Adipose tissue (tissue), 3 donors: ENCODE results near the gene MC2R. TPM values are rescaled to one million over a fixed set of nuclear protein-coding genes. Genes with fewer than 3 reads are reported as not detected.

Experiments used
- H3K27ac ChIP-seq: one replicate; pipeline ENCODE4 v1.5.1; 2013; ENCODE audit warnings: low read depth, low read length
- WGBS, 3 donors: extraction: QIAGEN DNeasy Blood & Tissue Kit; methylation state at CpG; one replicate each; pipeline ENCODE4 v1.1.7; 2013; 5-methylcytosine and 5-hydroxymethylcytosine counted together
- polyA plus RNA-seq, 3 donors: library from polyadenylated mRNA; stranded (reverse); fragments of 200-250 nt; gene quantifications; one replicate each; pipeline ENCODE4 v1.2.3, GENCODE V29; 2013
- donor health status: healthy with polysubstance abuse.
- donor health status: Bipolar disorder and iron deficiency.
- donor health status: healthy.

Gene MC2R
- polyA plus RNA-seq = not detected

DNA sequence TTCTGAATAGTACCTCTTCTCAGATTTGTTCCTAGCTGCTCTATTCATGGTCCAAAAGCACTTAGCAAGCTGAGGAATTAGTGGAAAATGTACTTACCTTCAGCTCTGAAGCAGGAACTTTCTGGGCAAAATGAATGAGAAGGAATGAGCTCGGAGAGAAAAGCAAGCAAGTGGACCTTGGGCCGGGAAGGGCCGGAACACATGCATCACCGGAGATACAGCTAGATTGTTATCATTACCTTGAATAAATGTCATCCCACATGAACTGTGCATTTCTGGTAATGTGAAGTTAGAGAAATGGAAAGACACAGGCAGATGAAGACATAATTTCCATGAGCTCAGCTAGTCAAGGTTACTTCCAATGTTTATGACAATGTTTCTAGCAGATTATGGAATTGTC lies at the start of gene MC2R:
TSS of gene MC2R (minus strand) at position 146 of the 400 bp plus-strand sequence. CDS start 30,018 bp downstream, outside the sequence.
- no peak within 1 kb of the TSS for H3K27ac ChIP-seq
- 75 to 83% (median 80%) methylated on average over 4 of the region's 4 CpGs for WGBS, 3 donors

DNA sequence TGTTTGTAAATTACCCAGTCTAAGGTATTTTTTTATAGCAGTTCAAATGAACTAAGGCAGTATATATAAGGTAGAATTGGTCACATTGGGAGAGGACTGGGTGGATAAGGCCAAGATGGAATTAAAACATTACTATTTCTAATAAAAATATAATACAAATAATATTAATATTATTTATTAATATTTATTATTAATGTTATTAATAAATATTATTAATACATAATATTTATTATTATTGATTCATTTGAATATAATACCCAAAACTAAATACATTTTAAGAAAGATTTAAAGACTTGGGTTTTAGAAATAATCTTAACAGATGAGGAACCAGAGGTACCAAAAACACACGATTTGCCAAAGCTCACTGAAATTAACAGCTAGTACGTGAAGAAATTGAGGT lies 30.5 kb upstream of the MC2R start:
- H3K27ac ChIP-seq = no peak overlapping the region
- 84 to 90% (median 90%) methylated on average over 2 of the region's 2 CpGs for WGBS, 3 donors

DNA sequence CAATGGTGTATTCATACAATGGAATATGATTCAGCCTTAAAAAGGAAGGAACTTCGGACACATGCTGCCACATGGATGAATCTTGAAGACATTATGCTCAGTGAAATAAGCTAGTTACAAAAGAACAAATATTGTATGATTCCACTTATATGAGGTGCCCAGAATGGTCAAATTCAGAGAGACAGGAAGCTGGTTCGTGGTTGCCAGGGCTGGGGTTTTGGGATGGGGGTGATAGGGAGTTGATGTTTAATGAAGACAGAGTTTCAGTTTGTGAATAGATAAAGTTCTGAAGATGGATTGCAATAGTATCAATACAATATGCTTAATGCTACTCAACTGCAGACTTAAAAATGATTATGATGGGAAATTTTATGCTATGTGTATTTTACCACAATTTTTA lies 28.0 kb upstream of the MC2R start:
- 53 to 69% (median 65%) methylated on average over 2 of the region's 2 CpGs for WGBS, 3 donors
- H3K27ac ChIP-seq = no peak overlapping the region

DNA sequence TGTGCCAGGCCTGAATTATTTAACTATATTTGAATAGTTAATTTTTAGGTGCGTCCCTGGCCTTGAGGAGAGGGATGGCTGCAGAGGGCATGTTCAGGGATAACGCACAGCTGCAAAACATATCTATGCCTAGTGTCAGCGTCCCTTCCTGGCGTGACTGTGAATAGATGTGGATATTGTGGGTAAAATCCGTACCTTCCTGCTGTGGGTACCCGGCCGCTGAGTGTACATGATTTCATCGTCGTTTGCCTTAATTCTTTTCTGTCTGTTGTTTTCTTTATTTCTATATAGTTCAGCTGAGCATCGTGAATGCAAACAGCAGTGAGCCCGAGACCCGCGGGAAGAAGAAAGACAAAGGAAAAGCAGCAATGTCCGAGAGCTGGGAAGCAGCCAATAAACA lies 25.0 kb upstream of the MC2R start:
- no peak overlapping the region for H3K27ac ChIP-seq
- WGBS, 3 donors = 86 to 91% (median 86%) methylated on average over 14 of the region's 14 CpGs

DNA sequence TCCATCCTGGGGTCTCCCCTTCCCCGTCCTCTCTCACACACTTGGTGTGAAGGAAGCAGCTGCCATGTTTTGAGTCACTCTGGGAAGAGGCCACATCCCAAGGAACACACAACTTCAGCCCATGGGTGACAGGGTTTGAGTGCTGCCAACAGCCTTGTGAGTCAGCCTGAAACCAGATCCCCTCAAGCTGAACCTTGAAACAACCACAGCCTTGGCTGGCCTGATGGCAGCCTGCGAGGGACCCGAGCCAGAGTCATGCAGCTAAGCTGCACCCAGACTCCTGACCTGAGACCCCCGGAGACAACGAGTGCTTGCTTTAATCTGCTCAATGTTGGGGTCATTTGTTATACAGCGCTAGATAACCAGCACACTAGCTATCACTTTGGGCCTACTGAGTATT lies 19.3 kb upstream of the MC2R start:
- H3K27ac ChIP-seq = no peak overlapping the region
- 73 to 90% (median 88%) methylated on average over 6 of the region's 6 CpGs for WGBS, 3 donors

DNA sequence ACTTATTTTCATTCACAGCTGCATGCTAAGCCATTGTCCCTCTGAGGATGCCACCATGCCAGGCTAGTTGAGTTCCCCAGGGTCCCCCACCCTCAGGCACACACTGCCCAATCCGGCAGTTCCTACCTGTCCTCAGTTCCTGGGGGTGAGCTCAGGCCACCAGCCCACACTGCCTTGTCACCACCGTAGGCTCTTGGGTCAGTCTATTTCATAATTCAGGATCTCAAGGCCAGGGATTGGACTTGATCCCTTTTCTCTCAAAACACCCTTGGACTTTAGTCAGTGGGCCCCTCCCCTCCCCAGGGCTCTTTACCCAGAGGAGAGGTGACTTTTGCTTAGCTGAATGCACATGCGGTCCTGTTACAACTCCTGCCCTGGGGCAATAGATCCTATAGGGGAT lies 18.7 kb upstream of the MC2R start:
- H3K27ac ChIP-seq = no peak overlapping the region
- 62 to 90% (median 84%) methylated on average over 3 of the region's 3 CpGs for WGBS, 3 donors

DNA sequence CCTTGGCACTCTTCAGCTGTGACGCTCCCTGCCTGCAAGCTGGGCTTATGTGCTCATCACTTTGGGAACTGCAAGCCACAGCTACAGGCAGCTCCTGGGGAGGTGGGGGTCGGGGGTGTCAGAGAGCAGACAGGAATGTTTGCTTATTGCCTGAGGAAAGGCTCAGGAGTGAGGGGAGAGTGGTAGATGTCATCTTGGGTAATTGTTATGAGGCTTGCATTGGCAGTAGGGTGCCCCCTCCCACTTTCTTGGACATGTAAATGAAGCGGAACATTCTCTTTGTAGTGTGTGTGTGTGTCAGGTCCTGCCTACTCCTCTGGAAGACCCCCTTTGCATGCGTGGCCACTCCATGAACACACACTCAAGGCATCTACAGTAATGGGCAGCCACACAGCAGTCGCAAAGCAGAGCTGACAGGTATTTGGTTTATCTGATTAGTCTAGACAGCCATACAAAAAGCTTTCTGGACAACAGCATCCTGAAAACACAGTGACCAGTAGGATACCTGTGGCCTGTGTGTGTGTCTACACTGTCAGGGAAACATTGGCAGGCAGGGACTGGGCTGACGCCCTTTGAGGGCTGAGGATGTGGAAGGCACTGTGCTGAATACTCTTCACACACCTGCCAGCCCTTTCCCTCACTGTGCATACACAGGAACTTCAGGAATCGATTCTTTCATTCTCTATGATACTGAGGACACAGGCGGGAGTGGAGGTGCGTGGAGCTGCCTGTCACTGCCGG lies 17.1 kb upstream of the MC2R start:
- 59 to 70% (median 64%) methylated on average over 10 of the region's 10 CpGs for WGBS, 3 donors
- H3K27ac ChIP-seq = no peak overlapping the region

DNA sequence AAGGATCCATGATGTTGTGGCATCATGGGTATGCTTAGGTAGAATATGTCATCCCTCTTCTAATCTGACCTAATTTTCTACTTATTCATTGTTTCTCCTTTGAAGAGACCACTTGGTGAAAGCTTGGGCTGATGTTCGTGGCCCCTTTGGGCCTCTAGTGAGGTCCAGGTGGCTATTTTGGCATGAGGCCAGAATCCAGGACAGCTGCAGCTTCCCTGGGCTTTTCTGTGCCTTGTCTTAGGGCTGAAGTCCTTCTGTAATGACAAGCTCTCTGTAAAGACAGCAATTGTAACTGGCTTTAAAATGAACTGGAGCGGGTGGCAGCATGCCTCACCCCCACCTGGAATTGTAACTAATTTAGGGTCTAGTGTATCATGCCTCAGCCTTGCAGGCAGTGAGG lies 15.6 kb upstream of the MC2R start:
- WGBS, 3 donors = 59 to 68% (median 64%) methylated on average over 2 of the region's 2 CpGs

DNA sequence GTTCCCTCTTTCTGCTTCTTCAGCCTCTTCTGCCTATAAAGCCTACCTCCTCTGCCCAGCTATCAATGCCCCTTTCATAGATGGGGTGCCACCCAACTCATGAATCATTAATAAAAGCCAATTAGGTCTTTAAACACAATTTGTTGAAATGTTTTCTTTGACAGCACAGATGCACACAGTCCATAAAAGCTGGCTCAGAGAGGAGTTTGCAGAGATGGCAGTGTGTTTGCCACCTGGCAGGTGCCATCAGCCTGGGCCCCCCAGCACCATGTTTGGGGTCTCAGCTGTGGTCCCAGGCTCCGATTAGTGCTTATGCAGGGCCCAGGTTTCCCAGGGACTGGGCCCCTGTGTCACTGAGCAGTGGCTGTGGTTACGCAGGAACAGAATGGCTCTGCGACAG lies 7.9 kb upstream of the MC2R start:
- no peak overlapping the region for H3K27ac ChIP-seq
- WGBS, 3 donors = 75 to 86% (median 78%) methylated on average over 3 of the region's 3 CpGs

More for the DNA sequence above, 15.6 kb upstream of the MC2R start:
- H3K27ac ChIP-seq = no peak overlapping the region

DNA sequence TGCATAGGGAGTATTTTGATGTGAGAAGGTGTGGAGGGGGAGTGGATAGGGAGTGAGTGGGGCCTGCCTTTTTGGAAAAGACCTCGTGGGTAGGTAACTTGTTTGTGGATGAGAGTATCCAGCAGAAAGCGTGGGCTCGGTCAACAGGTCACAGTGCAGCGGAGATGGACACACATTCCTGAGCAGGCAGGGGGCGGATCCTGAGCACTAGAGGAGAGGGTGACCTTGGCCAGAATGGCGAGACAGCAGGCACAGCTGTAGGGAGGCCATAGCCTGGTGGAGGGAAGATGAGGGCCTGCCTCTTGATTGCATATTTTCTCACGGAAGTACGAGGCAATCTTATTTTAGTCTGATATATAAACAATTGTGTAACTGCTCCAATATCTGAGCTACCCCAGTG lies 3.6 kb upstream of the MC2R start:
- no peak overlapping the region for H3K27ac ChIP-seq
- 47 to 80% (median 74%) methylated on average over 8 of the region's 8 CpGs for WGBS, 3 donors

DNA sequence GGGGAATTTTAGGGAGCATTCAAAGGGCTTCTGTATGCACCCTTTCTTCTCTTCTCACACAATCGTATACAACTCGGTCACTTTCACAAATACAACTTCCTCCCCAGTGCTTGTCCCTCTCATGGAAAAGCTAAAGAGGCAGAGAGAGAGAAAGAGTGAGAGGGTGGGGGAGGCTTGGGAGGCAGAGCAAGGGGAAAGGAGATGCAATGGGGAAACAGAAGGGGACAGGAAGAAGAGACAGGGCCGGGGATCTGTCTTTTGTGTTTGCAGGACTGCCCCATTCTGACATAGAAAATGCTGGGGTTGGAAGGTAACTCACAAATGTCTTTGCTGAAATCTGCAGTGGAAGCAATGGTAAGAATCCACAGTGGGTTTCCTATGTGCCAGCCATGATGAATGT lies 2.1 kb upstream of the MC2R start:
- no peak overlapping the region for H3K27ac ChIP-seq
- WGBS, 3 donors = 85 to 91% (median 87%) methylated on average over 3 of the region's 3 CpGs

DNA sequence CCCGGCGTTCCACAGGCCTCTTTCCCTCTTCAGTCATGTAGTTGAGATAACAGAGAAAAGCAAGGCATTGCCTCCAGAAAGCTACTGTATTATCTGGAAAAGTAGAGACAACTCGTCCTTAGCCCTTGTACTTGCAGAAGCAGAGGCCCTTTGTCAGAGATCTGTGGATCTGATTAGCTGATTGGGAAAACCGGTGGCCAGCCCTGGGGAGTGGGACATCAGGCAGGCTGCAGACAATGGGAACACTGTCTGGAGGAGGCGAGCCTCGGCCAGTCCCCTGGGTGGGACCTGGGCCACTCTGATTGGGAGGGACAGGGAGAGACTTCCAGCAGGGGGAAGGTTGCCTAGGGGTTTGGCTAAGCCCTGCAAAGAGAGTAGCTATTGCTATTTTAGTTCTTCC lies 1.2 kb upstream of the MC2R start:
- H3K27ac ChIP-seq = no peak overlapping the region
- 34 to 63% (median 54%) methylated on average over 6 of the region's 6 CpGs for WGBS, 3 donors

DNA sequence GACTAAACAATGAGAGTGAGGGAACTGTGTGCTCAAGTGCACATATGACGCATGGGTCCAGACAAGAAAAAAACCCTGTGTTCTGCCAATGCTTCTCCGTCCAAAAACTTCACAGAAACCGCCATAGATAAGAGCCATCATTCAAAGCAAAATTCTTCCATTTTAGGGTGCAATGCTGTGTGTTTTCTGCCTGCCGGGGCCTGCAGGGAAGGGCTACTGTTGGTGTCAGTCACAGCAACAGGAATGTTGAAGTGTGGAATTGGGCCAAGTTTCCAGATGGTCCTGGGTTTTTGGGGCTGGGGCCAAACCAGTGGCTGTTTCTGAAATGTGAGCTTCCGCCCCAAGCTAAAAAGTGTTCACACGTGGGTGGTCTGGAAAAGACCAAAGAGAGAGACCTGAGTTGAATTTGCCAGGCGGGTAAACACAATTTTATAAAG lies 677 bp upstream of the MC2R start:
- no peak overlapping the region for H3K27ac ChIP-seq
- 50 to 54% (median 51%) methylated on average over 7 of the region's 7 CpGs for WGBS, 3 donors

DNA sequence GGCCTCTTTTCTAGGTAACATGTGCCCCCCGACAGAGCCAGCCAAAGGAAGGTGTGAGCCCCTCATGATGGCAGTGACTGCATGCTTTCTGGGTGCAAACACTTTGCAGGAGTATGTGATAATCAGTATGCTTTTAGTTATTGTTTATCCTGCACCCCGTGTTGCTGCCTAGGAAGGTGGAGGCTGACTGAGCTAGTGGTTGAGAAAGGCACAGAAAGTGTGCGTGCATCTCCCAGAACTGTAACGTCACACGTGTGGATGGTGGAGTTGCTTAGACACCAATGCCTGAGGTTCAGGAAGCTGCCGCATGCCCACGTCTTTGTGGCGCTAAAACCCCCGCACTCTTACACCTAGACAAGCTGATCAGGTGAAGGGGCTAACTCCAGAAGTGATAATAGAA lies 580 bp downstream of the MC2R start:
- no peak overlapping the region for H3K27ac ChIP-seq
- 79 to 84% (median 81%) methylated on average over 9 of the region's 9 CpGs for WGBS, 3 donors

DNA sequence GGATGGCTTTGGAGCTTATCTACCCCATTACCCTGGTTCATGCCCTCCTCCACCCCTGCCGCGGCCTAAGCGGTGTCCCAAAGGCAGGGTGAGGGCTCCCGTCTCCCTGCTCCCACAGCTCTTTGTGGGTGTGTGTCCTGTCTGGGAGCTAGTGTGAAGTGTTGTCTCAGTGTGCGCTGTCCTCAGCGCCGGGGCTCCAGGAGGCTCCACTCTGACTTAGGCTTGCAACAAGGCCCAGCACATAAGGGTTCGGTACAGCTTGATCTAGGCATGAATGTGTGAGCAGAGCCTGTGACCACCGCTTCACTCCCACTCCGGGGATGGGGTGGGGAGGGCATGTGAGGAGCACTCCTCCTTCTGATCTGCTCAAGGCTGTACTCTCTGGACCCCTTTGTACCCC lies 1.2 kb downstream of the MC2R start:
- WGBS, 3 donors = 87 to 94% (median 91%) methylated on average over 10 of the region's 10 CpGs
- no peak overlapping the region for H3K27ac ChIP-seq

DNA sequence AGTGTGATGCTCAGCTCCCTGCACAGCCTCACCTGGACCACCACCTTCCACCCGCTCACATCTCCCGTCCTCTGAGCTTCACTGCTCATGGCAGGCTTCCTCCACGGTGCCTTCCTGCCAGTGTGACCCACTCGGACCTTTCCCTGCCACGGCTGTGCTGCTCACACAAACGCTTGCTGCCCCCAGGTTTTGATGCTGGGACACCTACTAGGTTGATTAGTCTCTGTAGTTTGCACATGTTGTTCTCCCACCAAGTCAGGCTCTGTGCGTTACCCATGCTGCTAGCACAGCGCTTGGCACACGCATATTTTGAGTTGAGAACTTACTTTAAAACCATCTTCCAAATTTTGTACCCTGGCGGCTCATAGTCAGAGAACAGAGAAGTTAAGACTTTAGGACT lies 2.1 kb downstream of the MC2R start:
- no peak overlapping the region for H3K27ac ChIP-seq
- WGBS, 3 donors = 66 to 77% (median 70%) methylated on average over 10 of the region's 10 CpGs

DNA sequence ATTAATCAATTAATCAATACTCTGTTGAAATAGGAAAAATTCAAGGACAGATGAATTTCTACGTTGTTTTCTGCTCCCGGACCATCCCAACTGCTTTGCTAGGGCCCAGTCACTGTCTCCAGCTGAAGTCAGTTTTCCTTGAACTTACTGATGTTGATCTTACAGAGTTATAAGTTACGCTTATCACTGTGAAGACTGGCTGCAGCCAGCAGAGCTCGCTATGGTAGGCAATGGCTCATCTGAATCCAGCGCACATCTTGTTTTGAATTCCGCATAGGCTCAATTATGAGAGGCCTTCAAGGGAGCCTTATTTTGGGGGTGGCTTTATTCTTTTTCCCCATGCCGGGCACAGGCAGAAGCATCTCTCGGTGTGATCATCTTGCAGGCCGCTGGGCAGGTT lies 2.7 kb downstream of the MC2R start:
- 76 to 83% (median 82%) methylated on average over 9 of the region's 9 CpGs for WGBS, 3 donors
- no peak overlapping the region for H3K27ac ChIP-seq

DNA sequence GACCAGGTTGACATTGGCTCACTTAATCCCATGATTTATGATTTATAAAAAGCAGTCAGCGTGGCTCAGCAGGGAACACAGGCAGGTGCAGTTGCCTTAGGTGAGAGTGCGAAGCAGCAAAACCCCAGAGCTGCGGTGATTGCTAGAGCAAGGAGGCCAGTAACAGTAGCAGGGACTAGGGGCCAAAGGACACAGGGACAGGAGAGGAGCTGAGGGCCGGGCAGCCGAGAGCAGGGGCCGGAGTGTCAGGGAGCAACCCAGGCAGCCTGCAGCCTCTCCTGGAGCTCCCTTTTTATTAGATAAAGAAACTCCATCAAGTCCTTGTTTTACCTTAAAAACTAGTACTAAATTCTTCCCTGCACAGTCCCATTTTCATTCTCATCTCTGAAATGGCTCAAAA lies 4.3 kb downstream of the MC2R start:
- no peak overlapping the region for H3K27ac ChIP-seq
- 33 to 81% (median 73%) methylated on average over 6 of the region's 6 CpGs for WGBS, 3 donors

DNA sequence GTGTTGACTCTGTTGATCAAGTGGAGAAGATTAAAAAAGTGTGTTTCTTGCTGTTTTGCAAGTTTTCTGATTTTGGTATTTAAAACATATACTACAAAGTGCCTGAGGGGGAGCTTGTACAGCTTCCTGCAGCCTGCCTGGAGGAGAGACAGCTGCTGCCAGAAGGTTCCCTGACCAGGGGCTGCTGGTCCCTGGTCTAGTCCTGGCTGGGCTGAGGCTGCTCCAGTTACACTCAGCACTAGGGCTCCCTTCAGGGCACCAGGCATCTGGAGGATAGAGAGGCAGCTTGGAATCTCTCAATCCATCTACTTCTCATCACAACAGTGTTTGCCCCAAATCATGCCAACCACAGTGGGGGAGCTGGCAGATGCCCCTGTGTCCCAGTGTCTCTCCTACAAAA lies 4.8 kb downstream of the MC2R start:
- H3K27ac ChIP-seq = no peak overlapping the region

DNA sequence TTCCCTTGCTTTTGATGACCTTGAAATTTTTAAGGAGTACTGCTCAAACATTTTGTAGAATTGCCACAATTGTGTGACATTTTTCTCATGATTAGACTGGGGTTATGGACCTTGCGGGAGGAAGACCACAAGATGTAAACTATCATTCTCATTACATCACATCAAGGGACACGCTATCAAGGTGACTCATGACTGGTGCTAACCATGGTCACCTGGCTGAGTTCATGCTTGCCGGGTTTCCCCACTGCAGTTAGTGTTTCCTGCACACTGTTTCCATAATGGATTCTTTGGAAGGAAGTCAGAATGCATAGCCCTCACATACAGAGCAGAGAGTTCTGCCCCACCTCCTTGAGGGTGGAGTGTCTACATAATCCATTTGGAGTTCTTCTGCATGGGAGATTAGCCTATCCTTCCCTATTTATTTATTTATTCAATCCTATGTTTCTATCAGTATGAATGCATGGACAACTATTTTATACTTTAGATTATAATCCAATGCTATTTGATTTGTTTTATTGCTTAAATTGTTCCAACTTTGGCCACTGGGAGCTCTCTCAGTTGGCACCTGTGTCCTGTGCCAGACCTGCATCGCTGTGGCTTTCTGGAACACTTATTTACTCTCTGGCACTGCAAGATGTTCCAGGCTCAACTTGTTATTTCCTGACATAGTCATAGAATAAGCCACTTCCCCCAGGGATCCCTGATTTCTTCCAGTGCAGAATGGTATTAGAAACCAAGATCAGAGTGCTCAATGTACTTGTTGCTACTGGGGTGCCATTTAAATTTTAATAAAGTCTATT lies 6.0 kb downstream of the MC2R start:
- WGBS, 3 donors = 70 to 78% (median 78%) methylated on average over 4 of the region's 4 CpGs
- no peak overlapping the region for H3K27ac ChIP-seq
